Muscle of leg (tissue), 11 donors: ENCODE measurements around the gene SPATA21. TPM values are rescaled to one million over a fixed set of nuclear protein-coding genes. Genes with fewer than 3 reads are reported as not detected.
"Not testable (repeated sequence)": the region's sequence is repeated elsewhere in the genome, so short reads cannot be mapped to it uniquely, and the experiment has no call there.

Experiments
- DNase-seq: peaks from one replicate; pipeline ENCODE4 v3.0.0; 2013
- H3K27ac ChIP-seq: one replicate; pipeline ENCODE4 v1.5.1; 2013; ENCODE audit warnings: mild to moderate bottlenecking, low read length, control low read depth
- H3K27me3 ChIP-seq: one replicate; pipeline ENCODE4 v1.6.1; 2013; ENCODE audit warnings: low read length; ENCODE audit not compliant: control insufficient read depth, insufficient read depth
- H3K36me3 ChIP-seq: one replicate; pipeline ENCODE4 v1.6.1; 2013; ENCODE audit warnings: low read length; ENCODE audit not compliant: control insufficient read depth, insufficient read depth
- H3K4me1 ChIP-seq: one replicate; pipeline ENCODE4 v1.6.1; 2013; ENCODE audit warnings: low read length; ENCODE audit not compliant: control insufficient read depth, insufficient read depth
- H3K4me3 ChIP-seq: one replicate; pipeline ENCODE4 v1.5.1; 2013; ENCODE audit warnings: low read length, control low read depth
- H3K9me3 ChIP-seq: replicated peaks from 2 replicates; pipeline ENCODE4 v1.6.1; 2013; ENCODE audit warnings: low read depth, low read length; ENCODE audit not compliant: control insufficient read depth
- WGBS: methylation state at CpG from one replicate; pipeline ENCODE4 v1.1.5; 2013; ENCODE audit warnings: missing lambda C conversion rate; ENCODE audit not compliant: insufficient coverage; 5-methylcytosine and 5-hydroxymethylcytosine counted together
- polyA plus RNA-seq, 8 donors: library from polyadenylated mRNA; unstranded; fragments of 120-200 nt; gene quantifications; one replicate each; pipeline versions ENCODE4 v1.2.1 to v1.2.3, GENCODE V29; 2013; ENCODE audit warnings: inconsistent platforms in 1 of 8, low replicate concordance in 1 of 8; ENCODE audit not compliant: insufficient read length in 8 of 8, insufficient read depth in 1 of 8
- total RNA-seq: library from RNA; stranded (reverse); fragments of 120-200 nt; gene quantifications from one replicate; pipeline ENCODE4 v1.2.4, GENCODE V29; 2013

SPATA21 gene
- total and polyA plus RNA-seq, 9 donors, result 0.04 to 0.24 (median 0.13) TPM; not detected in 2

- Histone ChIP-seq H3K27me3 (no peaks in the 10 kb centered on the region), H3K9me3 (no peaks in the 10 kb centered on the region), H3K4me1 (peaks cover 16% of the 10 kb centered on the region), H3K36me3 (peaks cover 9% of the 10 kb centered on the region), H3K27ac (peak overlapping the region; percentile 100), H3K4me3 (peak overlapping the region; percentile 96)
- DNase-seq, result peak; percentile 84
- WGBS, result 2% methylated on average over 15 of the region's 24 CpGs
Observed at GRCh38 chr1:16367968-16368890, 69.0 kb downstream of the SPATA21 start.

- peak overlapping the region; percentile 96 for H3K4me3 ChIP-seq
- peak overlapping the region; percentile 100 for H3K27ac ChIP-seq
- peaks cover 11% of the 10 kb centered on the region for H3K4me1 ChIP-seq
- WGBS, result under 1% methylated on average over 38 of the region's 47 CpGs
- DNase-seq, result peak; percentile 97
- no peaks in the 10 kb centered on the region for H3K9me3 ChIP-seq
- H3K27me3 ChIP-seq, result no peaks in the 10 kb centered on the region
- H3K36me3 ChIP-seq, result peaks cover 3% of the 10 kb centered on the region
Observed at GRCh38 chr1:16367258-16367967, 69.8 kb downstream of the SPATA21 start.

GRCh38 chr1:16366722-16367257 lies 70.4 kb downstream of the SPATA21 start, which contains the start of gene SZRD1:
SZRD1 (plus strand) TSS chr1:16367242; CDS start chr1:16367258, 16 bp downstream.
- 0% methylated on average over 20 of the region's 24 CpGs for WGBS
- H3K36me3 ChIP-seq, result peaks cover 3% of the 10 kb centered on the region
- peaks cover 11% of the 10 kb centered on the region for H3K4me1 ChIP-seq

GRCh38 chr1:16365146-16365498 lies 72.1 kb downstream of the SPATA21 start:
- not testable (repeated sequence) for H3K4me1 ChIP-seq, H3K4me3 ChIP-seq, H3K27ac ChIP-seq, H3K36me3 ChIP-seq, H3K27me3 ChIP-seq, H3K9me3 ChIP-seq, DNase-seq
- WGBS, result 100% methylated on average over 1 of the region's 3 CpGs

More at GRCh38 chr1:16366722-16367257, 70.4 kb downstream of the SPATA21 start, which contains the start of gene SZRD1:
- peak; percentile 100 for DNase-seq
- no peaks in the 10 kb centered on the region for H3K27me3 ChIP-seq
- peak within 1 kb of the TSS; percentile 100 for H3K27ac ChIP-seq
- no peaks in the 10 kb centered on the region for H3K9me3 ChIP-seq
- peak within 1 kb of the TSS; percentile 96 for H3K4me3 ChIP-seq

- H3K4me1 ChIP-seq, result peaks cover 5% of the 10 kb centered on the region
- no peaks in the 10 kb centered on the region for H3K9me3 ChIP-seq
- H3K4me3 ChIP-seq, result no peak overlapping the region
- WGBS, result no CpG with 5 or more reads among the region's 3 CpGs
- H3K27ac ChIP-seq, result no peak overlapping the region
- no peaks in the 10 kb centered on the region for H3K27me3 ChIP-seq
- no peak for DNase-seq
- no peaks in the 10 kb centered on the region for H3K36me3 ChIP-seq
Observed at GRCh38 chr1:16356867-16357266, 80.4 kb downstream of the SPATA21 start.

- 80% methylated on average over 2 of the region's 2 CpGs for WGBS
- H3K4me3 ChIP-seq, result no peak overlapping the region
- no peak overlapping the region for H3K27ac ChIP-seq
- H3K4me1 ChIP-seq, result peaks cover 9% of the 10 kb centered on the region
- H3K27me3 ChIP-seq, result no peaks in the 10 kb centered on the region
- no peaks in the 10 kb centered on the region for H3K36me3 ChIP-seq
- no peaks in the 10 kb centered on the region for H3K9me3 ChIP-seq
- DNase-seq, result no peak
Observed at GRCh38 chr1:16354619-16355018, 82.6 kb downstream of the SPATA21 start.

- Histone ChIP-seq H3K4me3 (peak overlapping the region; percentile 99), H3K9me3 (no peaks in the 10 kb centered on the region), H3K4me1 (peaks cover 13% of the 10 kb centered on the region), H3K27me3 (no peaks in the 10 kb centered on the region), H3K27ac (peak overlapping the region; percentile 90), H3K36me3 (peaks cover 5% of the 10 kb centered on the region)
- WGBS, result 25% methylated on average over 4 of the region's 11 CpGs
- DNase-seq, result no peak
Observed at GRCh38 chr1:16352842-16353535, 84.2 kb downstream of the SPATA21 start.

- peaks cover 13% of the 10 kb centered on the region for H3K4me1 ChIP-seq
- peak; percentile 98 for DNase-seq
- under 1% methylated on average over 66 of the region's 81 CpGs for WGBS
Observed at GRCh38 chr1:16351994-16352841, 85.0 kb downstream of the SPATA21 start, which contains the start of gene FBXO42. FBXO42 (minus strand) TSS chr1:16352480; CDS start chr1:16315418, 37,062 bp downstream.

GRCh38 chr1:16351456-16351993 lies 85.7 kb downstream of the SPATA21 start:
- DNase-seq, result peak; percentile 72
- 0% methylated on average over 10 of the region's 20 CpGs for WGBS
- H3K4me3 ChIP-seq, result peak overlapping the region; percentile 99
- peaks cover 13% of the 10 kb centered on the region for H3K4me1 ChIP-seq
- peak overlapping the region; percentile 93 for H3K27ac ChIP-seq
- peaks cover 5% of the 10 kb centered on the region for H3K36me3 ChIP-seq
- H3K9me3 ChIP-seq, result no peaks in the 10 kb centered on the region
- no peaks in the 10 kb centered on the region for H3K27me3 ChIP-seq

More at GRCh38 chr1:16351994-16352841, 85.0 kb downstream of the SPATA21 start, which contains the start of gene FBXO42:
- Histone ChIP-seq H3K27ac (peak within 1 kb of the TSS; percentile 93), H3K9me3 (no peaks in the 10 kb centered on the region), H3K27me3 (no peaks in the 10 kb centered on the region), H3K36me3 (peaks cover 5% of the 10 kb centered on the region), H3K4me3 (peak within 1 kb of the TSS; percentile 99)
